OCI-LY3 (cell line): ENCODE results near the gene FSIP1.

ENCODE experiments used
- H2AFZ ChIP-seq: fragments of 200-600, 300-600 bp; shearing (Covaris generic); 2 replicates; pipeline ENCODE4 v1.6.0; 2014; ENCODE audit warnings: antibody characterized with exemption, low read depth, low read length
- H3K27ac ChIP-seq: fragments of 200-600, 300-600 bp; sonication (generic); 2 replicates; pipeline ENCODE4 v1.5.1; 2014; ENCODE audit warnings: mild to moderate bottlenecking, low read length, moderate library complexity, mixed read lengths
- H3K27me3 ChIP-seq: fragments of 200-600, 300-600 bp; sonication (generic); 2 replicates; pipeline ENCODE4 v1.6.1; 2014; ENCODE audit warnings: low read depth, low read length, mixed read lengths
- H3K36me3 ChIP-seq: fragments of 200-600, 300-600 bp; sonication (generic); replicated peaks from 2 replicates; pipeline ENCODE3; 2014; ENCODE audit warnings: low read depth, low read length, mixed read lengths
- H3K4me1 ChIP-seq: fragments of 300-600, 200-600 bp; sonication (generic); 2 replicates; pipeline ENCODE4 v1.6.1; 2014; ENCODE audit warnings: low read length, mixed read lengths
- H3K4me2 ChIP-seq: fragments of 200-600, 300-600 bp; sonication (generic); 2 replicates; pipeline ENCODE4 v1.6.1; 2014; ENCODE audit warnings: low read length, mixed read lengths
- H3K4me3 ChIP-seq: fragments of 300-600, 200-600 bp; sonication (generic); 2 replicates; pipeline ENCODE4 v1.5.1; 2014; ENCODE audit warnings: antibody characterized with exemption, mild to moderate bottlenecking, low read length, moderate library complexity
- H3K79me2 ChIP-seq: fragments of 300-600, 200-600 bp; shearing (Covaris generic); 2 replicates; pipeline ENCODE4 v1.6.1; 2014; ENCODE audit warnings: mild to moderate bottlenecking, low read length, mixed read lengths
- H3K9ac ChIP-seq: fragments of 300-600, 200-600 bp; shearing (Covaris generic); 2 replicates; pipeline ENCODE4 v1.6.0; 2014; ENCODE audit warnings: mild to moderate bottlenecking, low read length, moderate library complexity
- H3K9me3 ChIP-seq: fragments of 200-600, 300-600 bp; shearing (Covaris generic); 2 replicates; pipeline ENCODE4 v1.6.1; 2014; ENCODE audit warnings: low read length, mixed read lengths; ENCODE audit not compliant: insufficient read depth
- H4K20me1 ChIP-seq: fragments of 200-600, 300-600 bp; sonication (generic); 2 replicates; pipeline ENCODE4 v1.6.1; 2016; ENCODE audit warnings: low read length, mixed read lengths; ENCODE audit not compliant: insufficient read depth
- CTCF ChIP-seq: fragments of 200-600, 300-600 bp; sonication (generic); IDR thresholded peaks from 2 replicates; pipeline ENCODE4 v1.5.1; 2014; ENCODE audit warnings: antibody characterized with exemption, low read length, low read depth
- EZH2phosphoT487 ChIP-seq: fragments of 200-600 bp; shearing (Covaris generic); IDR thresholded peaks from 2 replicates; pipeline ENCODE4 v1.6.1; 2018; ENCODE audit warnings: antibody characterized with exemption, mixed run types, low read depth

FSIP1 gene

GRCh38 chr15:39672184-39672583 is 110.5 kb downstream of the FSIP1 start:
- Histone ChIP-seq H4K20me1 (no peaks in the 10 kb centered on the region), H3K27ac (no peak overlapping the region), H3K36me3 (no peaks in the 10 kb centered on the region), H3K4me2 (no peak overlapping the region), H2AFZ (no peak overlapping the region), H3K9me3 (no peaks in the 10 kb centered on the region), H3K9ac (no peak overlapping the region), H3K4me3 (no peak overlapping the region), H3K27me3 (no peaks in the 10 kb centered on the region), H3K4me1 (no peaks in the 10 kb centered on the region), H3K79me2 (no peaks in the 10 kb centered on the region)
- no peak for TF ChIP-seq EZH2phosphoT487
- no peak for TF ChIP-seq CTCF

GRCh38 chr15:39670687-39671086 is 112.0 kb downstream of the FSIP1 start:
- no peak overlapping the region for H2AFZ ChIP-seq
- no peak for TF ChIP-seq CTCF
- no peak for TF ChIP-seq EZH2phosphoT487
- no peaks in the 10 kb centered on the region for H3K79me2 ChIP-seq
- no peaks in the 10 kb centered on the region for H3K9me3 ChIP-seq
- no peak overlapping the region for H3K4me3 ChIP-seq
- no peak overlapping the region for H3K27ac ChIP-seq
- H3K27me3 ChIP-seq: no peaks in the 10 kb centered on the region
- H3K36me3 ChIP-seq: no peaks in the 10 kb centered on the region
- no peaks in the 10 kb centered on the region for H4K20me1 ChIP-seq
- no peak overlapping the region for H3K9ac ChIP-seq
- no peaks in the 10 kb centered on the region for H3K4me1 ChIP-seq
- no peak overlapping the region for H3K4me2 ChIP-seq

- Histone ChIP-seq H3K9me3 (no peaks in the 10 kb centered on the region), H3K4me3 (no peak overlapping the region), H3K4me1 (no peaks in the 10 kb centered on the region), H3K79me2 (no peaks in the 10 kb centered on the region), H3K27ac (no peak overlapping the region), H3K9ac (no peak overlapping the region), H2AFZ (no peak overlapping the region), H3K27me3 (no peaks in the 10 kb centered on the region), H3K4me2 (no peak overlapping the region), H4K20me1 (no peaks in the 10 kb centered on the region), H3K36me3 (no peaks in the 10 kb centered on the region)
- TF ChIP-seq EZH2phosphoT487 (no peak), CTCF (no peak)
Observed at GRCh38 chr15:39669661-39670060, 113.0 kb downstream of the FSIP1 start.

- no peaks in the 10 kb centered on the region for H4K20me1 ChIP-seq
- no peak overlapping the region for H3K9ac ChIP-seq
- H3K36me3 ChIP-seq: no peaks in the 10 kb centered on the region
- no peak overlapping the region for H2AFZ ChIP-seq
- no peaks in the 10 kb centered on the region for H3K4me1 ChIP-seq
- no peak overlapping the region for H3K4me3 ChIP-seq
- H3K9me3 ChIP-seq: no peaks in the 10 kb centered on the region
- H3K27ac ChIP-seq: no peak overlapping the region
- no peaks in the 10 kb centered on the region for H3K27me3 ChIP-seq
- H3K79me2 ChIP-seq: no peaks in the 10 kb centered on the region
- H3K4me2 ChIP-seq: no peak overlapping the region
- TF ChIP-seq CTCF: no peak
- no peak for TF ChIP-seq EZH2phosphoT487
Observed at GRCh38 chr15:39669241-39669640, 113.4 kb downstream of the FSIP1 start.
